ENCODE measurements around the gene SUPT5H. TPM values are rescaled to one million over a fixed set of nuclear protein-coding genes. Genes with fewer than 3 reads are reported as not detected.

Gene SUPT5H
- total RNA-seq, 1 experiment from 2014 or later: 158 TPM

- DNase-seq: no peak
- CTCF ChIA-PET: interaction anchor here (0.7 to 1.0 kb wide), 2 partner anchors 9 to 69 kb away, joined by 3 to 5 read pairs; no protein-coding TSS in a partner anchor
- H3K36me3 Mint-ChIP-seq (ENCODE audit: insufficient read depth, unreplicated experiment): peaks cover 5% of the 10 kb centered on the region
- H3K4me3 Mint-ChIP-seq (ENCODE audit: low read depth, unreplicated experiment): no peak overlapping the region
- intact Hi-C loops (cut with micrococcal nuclease; ENCODE audit: unreplicated experiment): no loop called here
- no peaks in the 10 kb centered on the region for H3K4me1 Mint-ChIP-seq (ENCODE audit: low read depth, unreplicated experiment)
- no peak for TF ChIP-seq CTCF (IDR thresholded peaks at IDR 0.05; ENCODE audit: unreplicated experiment)
- H3K27me3 Mint-ChIP-seq (ENCODE audit: unreplicated experiment): peaks cover 82% of the 10 kb centered on the region
- BruUV-seq (replicated peaks): no TSS peak
- H3K9me3 Mint-ChIP-seq (ENCODE audit: low read depth, unreplicated experiment): no peaks in the 10 kb centered on the region
- no peak overlapping the region for H3K27ac Mint-ChIP-seq (ENCODE audit: unreplicated experiment)
Measured at GRCh38 chr19:39509233-39509632, 63.9 kb downstream of the SUPT5H start.

- intact Hi-C loops (cut with micrococcal nuclease; ENCODE audit: unreplicated experiment): no loop called here
- Mint-ChIP-seq H3K4me3 (ENCODE audit: low read depth, unreplicated experiment) (no peak overlapping the region), H3K4me1 (ENCODE audit: low read depth, unreplicated experiment) (no peaks in the 10 kb centered on the region), H3K27me3 (ENCODE audit: unreplicated experiment) (peaks cover 82% of the 10 kb centered on the region), H3K36me3 (ENCODE audit: insufficient read depth, unreplicated experiment) (no peaks in the 10 kb centered on the region), H3K9me3 (ENCODE audit: low read depth, unreplicated experiment) (no peaks in the 10 kb centered on the region), H3K27ac (ENCODE audit: unreplicated experiment) (no peak overlapping the region)
- CTCF ChIA-PET: interaction anchor here (0.6 to 0.7 kb wide), 2 partner anchors 55 to 305 kb away, joined by 4 to 5 read pairs; no protein-coding TSS in a partner anchor
- BruUV-seq (replicated peaks): no TSS peak
- TF ChIP-seq CTCF (IDR thresholded peaks at IDR 0.05; ENCODE audit: unreplicated experiment): no peak
- no peak for DNase-seq
Measured at GRCh38 chr19:39512988-39513387, 67.6 kb downstream of the SUPT5H start.

GRCh38 chr19:39514840-39515550, 69.6 kb downstream of the SUPT5H start, which contains the start of gene SELENOV:
Gene SELENOV, plus strand, starts transcription at chr19:39515139. Its CDS starts 74 bp downstream, at chr19:39515213.
- no TSS peak for BruUV-seq (replicated peaks)
- H3K27ac Mint-ChIP-seq (ENCODE audit: unreplicated experiment): no peak within 1 kb of the TSS
- peak within 1 kb of the TSS; percentile 48 for H3K4me3 Mint-ChIP-seq (ENCODE audit: low read depth, unreplicated experiment)
- DNase-seq: no peak
- CTCF ChIA-PET: interaction anchor here (0.6 to 1.9 kb wide), 2 partner anchors 15 to 17 kb away, joined by 3 to 6 read pairs; no protein-coding TSS in a partner anchor
- H3K36me3 Mint-ChIP-seq (ENCODE audit: insufficient read depth, unreplicated experiment): no peaks in the 10 kb centered on the region
- TF ChIP-seq CTCF (IDR thresholded peaks at IDR 0.05; ENCODE audit: unreplicated experiment): no peak
- no peaks in the 10 kb centered on the region for H3K4me1 Mint-ChIP-seq (ENCODE audit: low read depth, unreplicated experiment)
- intact Hi-C loops (cut with micrococcal nuclease; ENCODE audit: unreplicated experiment): no loop called here
- H3K27me3 Mint-ChIP-seq (ENCODE audit: unreplicated experiment): peaks cover 78% of the 10 kb centered on the region
- H3K9me3 Mint-ChIP-seq (ENCODE audit: low read depth, unreplicated experiment): no peaks in the 10 kb centered on the region

GRCh38 chr19:39515551-39516191, 70.3 kb downstream of the SUPT5H start:
- no peak for DNase-seq
- intact Hi-C loops (cut with micrococcal nuclease; ENCODE audit: unreplicated experiment): no loop called here
- Mint-ChIP-seq H3K4me1 (ENCODE audit: low read depth, unreplicated experiment) (no peaks in the 10 kb centered on the region), H3K4me3 (ENCODE audit: low read depth, unreplicated experiment) (peak overlapping the region; percentile 48), H3K36me3 (ENCODE audit: insufficient read depth, unreplicated experiment) (no peaks in the 10 kb centered on the region), H3K27ac (ENCODE audit: unreplicated experiment) (no peak overlapping the region), H3K9me3 (ENCODE audit: low read depth, unreplicated experiment) (no peaks in the 10 kb centered on the region), H3K27me3 (ENCODE audit: unreplicated experiment) (peaks cover 78% of the 10 kb centered on the region)
- no peak for TF ChIP-seq CTCF (IDR thresholded peaks at IDR 0.05; ENCODE audit: unreplicated experiment)
- CTCF ChIA-PET: interaction anchor here (0.6 kb wide), 1 partner anchor 9 kb away, joined by 5 read pairs; no protein-coding TSS in a partner anchor
- BruUV-seq (replicated peaks): no TSS peak
